HG02938 (cell line): Measurements from ENCODE around the gene CYTH3.
A peak's percentile ranks its signal among the peaks of the same experiment; 100 is the strongest.
"Not testable (repeated sequence)": the region's sequence is repeated elsewhere in the genome, so short reads cannot be mapped to it uniquely, and the experiment has no call there.

Experiments used
- ATAC-seq: cut with Tn5 transposase; IDR thresholded peaks from one replicate; pipeline ENCODE4 v1.9.1; 2021; ENCODE audit warnings: mild to moderate bottlenecking, moderate library complexity; ENCODE audit not compliant: unreplicated experiment

Gene CYTH3, protein sequence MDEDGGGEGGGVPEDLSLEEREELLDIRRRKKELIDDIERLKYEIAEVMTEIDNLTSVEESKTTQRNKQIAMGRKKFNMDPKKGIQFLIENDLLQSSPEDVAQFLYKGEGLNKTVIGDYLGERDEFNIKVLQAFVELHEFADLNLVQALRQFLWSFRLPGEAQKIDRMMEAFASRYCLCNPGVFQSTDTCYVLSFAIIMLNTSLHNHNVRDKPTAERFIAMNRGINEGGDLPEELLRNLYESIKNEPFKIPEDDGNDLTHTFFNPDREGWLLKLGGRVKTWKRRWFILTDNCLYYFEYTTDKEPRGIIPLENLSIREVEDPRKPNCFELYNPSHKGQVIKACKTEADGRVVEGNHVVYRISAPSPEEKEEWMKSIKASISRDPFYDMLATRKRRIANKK

DNA sequence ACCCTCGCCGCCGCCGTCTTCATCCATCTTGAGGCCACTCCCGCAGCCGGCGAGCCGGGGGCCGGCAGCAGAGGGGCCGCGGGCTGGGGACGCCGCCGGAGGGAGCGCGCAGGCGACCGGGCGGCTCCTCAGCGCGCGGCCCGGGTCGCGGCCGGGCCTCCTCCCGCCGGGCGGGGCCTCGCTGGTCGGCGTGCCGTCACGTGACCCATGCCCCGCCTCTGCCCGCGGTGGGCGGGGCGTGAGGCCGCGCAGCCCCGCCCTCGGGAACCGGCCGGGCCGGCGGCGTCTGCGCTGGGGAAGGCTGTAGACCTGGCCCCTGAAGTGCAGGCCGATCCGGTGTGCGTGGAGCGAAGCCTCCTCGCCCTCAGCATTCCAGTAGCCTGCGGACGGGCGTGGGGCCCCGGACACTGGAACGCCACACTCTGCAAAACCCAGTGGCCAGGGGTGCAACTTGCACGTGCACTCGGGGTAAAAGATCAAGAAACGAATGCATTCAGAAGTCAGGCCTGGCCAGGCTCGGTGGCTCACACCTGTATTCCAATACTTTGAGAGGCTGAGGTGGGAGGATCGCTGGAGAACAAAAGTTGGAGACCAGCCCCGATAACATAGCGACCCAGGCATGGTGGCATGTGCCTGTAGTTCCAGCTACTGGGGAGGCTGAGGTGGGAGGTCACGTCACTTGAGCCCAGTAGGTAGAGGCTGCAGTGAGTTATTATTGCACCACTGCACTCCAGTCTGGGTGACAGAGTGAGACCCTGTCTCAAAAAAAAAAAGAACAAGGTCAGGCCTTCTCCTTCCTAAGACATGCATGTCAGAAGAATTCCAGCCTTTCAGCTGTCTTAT lies at the start of gene CYTH3:
CYTH3 (minus strand) TSS at position 144 of the 843 bp plus-strand sequence; CDS start at position 27, 117 bp downstream.
- peak; percentile 57 for ATAC-seq

DNA sequence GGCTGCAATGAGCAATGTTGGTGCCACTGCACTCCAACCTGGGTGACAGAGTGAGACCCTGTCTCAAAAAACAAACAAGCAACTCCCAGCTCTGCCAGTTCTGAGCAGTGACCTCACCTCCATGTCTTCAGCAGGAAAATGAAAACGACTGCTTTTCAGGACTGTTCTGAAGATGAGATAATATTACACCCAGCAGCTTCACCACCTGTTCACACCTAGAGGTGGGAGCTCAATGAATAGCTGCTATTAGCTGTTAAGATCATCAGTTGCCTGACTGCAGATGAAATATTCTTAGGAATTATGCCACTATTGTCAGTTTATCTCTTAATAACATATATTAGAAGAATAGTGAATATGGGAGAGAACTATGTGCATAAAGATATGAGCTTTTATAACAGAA lies 48.4 kb upstream of the CYTH3 start:
- ATAC-seq, result no peak

DNA sequence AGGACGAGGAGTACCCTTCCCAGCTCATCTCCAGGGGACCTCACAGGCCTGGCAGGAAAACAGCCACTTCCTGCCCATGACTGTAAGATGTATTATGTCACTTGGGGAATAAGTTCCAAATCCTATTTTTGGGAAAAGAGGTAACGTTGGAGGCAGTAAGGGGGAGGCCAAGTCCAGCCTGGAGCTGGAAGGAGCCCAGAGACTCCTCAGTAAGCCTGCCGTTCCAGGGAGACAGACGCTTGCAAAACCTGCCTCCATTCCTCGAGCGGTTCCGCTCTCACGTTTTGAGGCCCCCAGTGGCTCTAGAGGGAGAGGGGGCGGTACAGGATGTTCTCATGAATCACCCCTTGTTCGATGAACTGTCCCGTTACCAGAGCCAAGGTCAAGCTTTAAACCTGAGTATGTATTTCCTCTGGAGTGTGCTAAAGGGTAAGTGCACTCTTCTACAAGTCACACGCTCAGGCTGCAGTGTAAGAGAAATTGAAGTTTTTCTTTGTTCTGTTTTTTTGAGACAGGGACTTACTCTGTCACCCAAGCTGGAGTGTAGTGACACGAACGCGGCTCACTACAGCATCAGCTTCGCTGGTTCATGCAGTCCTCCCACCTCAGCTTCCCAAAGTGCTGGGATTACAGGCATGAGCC lies 45.5 kb upstream of the CYTH3 start:
- no peak for ATAC-seq

DNA sequence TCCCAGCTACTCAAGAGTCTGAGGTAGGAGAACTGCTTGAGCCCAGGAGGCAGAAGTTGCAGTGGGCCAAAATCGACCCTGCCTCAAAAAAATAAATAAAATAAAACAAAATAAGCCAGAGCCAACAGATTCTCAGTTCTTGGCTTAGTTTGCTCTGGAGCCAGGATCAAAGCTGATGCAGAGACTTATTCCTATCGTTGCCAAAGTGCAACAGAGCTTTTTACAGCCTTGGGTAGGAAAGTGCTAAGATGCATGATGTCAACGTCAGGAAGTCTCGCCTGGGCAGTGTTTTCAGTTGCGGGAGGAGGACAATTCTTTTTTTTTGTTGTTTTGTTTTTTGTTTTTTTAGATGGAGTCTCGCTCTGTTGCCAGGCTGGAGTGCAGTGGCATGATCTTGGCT lies 43.8 kb upstream of the CYTH3 start:
- ATAC-seq, result no peak

DNA sequence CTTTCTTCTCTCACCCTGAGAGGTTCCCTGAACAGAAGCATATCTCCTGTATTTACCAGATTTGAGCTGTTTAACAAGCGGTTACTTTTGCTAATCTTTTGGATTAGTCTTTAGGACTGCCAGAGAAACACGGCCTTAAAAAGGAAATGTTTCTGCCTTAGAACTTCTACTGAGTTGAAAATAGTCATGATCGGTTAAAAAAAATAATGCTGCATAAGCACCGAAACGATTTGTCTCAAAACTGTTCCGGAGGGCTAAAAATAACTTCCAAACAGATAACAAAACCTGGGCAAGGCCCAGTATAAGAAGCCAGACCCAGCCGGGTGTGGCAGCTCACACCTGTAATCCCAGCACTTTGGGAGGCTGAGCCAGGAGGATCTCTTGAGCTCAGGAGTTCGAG lies 43.3 kb upstream of the CYTH3 start:
- no peak for ATAC-seq

DNA sequence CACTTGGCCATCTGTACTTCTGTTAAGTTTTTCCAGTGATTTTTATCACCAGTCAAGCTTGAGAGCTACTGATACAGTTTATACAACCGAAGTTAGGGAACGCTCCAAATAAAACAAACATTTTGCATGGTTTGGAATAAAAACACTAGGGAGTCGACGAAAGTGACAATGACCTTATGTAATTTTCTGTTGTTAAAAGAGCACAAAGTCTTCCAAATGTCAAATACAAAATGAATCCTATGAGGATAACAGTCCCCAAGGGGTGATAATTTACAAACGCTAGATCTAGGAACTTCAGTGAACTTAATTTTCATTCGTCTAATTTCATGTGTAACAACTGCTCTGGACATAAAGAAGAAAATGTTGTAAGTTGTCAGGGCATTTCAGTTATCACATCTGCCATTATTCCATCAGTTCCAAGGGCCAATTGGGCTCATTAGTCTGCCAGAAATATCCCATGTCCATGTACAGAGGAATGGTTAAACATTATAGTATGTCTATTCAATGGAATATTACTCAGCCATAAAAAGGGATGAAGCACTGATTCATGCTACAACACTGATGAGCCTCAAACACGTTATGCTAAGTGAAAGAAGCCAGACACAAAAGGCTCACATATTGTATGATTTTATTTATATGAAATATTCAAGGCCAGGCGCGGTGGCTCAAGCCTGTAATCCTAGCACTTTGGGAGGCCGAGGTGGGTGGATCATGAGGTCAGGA lies 38.0 kb upstream of the CYTH3 start:
- ATAC-seq, result no peak

DNA sequence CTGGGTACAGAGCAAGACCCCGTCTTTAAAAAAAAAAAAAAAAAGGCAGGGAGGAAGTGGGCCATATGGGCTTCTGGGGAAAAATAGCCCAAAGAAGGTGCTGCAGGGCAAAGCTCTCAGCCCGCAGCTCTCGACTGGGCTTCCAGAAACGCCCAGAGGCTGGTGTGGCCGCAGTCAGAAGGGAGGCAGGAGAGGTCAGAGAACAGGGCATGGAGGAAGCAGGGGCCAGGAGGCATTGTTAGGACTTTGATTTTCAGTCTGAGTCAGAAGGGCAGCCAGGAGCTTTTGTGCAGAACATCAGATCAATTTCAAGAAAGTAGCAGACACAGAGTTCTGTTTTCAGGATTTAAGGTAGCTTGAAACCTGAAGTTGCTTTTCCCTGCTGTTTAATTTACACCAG lies 35.3 kb upstream of the CYTH3 start:
- ATAC-seq, result no peak

DNA sequence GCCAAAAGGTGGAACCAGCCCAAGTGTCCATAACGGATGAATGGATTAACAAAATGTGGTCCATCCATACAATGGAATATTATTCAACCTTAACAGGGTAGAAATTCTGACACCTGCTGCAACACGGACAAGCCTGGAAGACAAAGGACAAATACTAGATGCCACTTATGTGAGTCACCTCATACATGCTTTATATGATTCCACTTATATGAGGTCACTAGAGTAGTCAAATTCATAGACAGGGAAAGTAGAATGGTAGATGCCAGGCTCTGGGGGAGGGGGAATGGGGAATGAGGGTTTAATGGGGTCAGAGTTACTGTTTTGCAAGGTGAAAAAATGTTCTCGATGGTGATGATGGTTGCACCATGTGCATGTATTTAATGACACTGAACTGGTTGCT lies 34.0 kb upstream of the CYTH3 start:
- no peak for ATAC-seq

DNA sequence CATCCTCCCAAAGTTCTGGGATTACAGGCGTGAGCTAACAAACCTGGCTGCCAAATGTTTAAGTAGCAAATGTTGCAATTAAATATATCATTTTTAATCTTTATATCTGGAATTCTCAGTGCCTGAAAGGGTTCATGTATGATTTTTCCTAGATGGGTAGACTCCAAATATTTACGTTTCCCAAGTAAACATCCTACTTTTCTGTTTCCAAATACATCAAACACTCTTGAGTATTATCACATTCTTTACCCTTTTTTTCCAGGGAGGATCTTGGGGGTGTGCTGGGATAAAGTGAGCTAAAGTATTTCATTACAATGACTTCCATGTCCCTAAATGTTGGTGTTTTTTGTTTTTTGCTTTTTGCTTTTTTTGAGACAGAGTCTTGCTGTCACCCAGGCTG lies 32.9 kb upstream of the CYTH3 start:
- ATAC-seq, result no peak

DNA sequence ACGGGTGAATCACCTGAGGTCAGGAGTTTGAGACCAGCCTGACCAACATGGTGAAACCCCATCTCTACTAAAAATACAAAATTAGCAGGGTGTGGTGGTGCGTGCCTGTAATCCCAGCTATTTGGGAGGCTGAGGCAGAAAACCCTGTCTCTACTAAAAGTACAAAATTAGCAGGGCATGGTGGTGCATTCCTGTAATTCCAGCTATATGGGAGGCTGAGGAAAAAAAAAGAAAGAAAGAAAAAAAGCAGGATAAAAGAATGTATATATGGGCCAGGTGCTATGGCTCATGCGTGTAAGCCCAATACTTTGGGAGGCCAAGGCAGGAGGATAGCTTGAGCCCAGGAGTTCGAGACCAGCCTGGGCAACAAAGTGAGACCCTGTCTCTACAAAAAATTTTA lies 29.0 kb upstream of the CYTH3 start:
- ATAC-seq, result not testable (repeated sequence)

DNA sequence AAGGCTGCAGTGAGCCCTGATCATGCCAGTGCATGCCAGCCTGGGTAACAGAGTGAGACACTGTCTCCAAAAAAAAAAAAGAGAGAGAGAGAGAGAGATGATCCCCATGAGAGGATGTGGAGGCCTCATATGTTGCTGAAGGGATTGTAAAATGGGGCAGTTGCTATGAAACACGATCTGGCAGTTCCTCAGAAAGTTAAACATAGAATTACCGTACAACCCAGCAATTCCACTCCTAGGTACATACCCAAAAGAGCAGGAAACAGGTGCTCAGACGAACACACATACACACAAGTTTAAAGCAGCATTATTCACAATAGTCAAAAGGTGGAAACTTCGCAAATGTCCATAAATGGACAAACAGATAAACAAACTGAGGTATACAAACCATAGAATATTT lies 27.4 kb upstream of the CYTH3 start:
- no peak for ATAC-seq

DNA sequence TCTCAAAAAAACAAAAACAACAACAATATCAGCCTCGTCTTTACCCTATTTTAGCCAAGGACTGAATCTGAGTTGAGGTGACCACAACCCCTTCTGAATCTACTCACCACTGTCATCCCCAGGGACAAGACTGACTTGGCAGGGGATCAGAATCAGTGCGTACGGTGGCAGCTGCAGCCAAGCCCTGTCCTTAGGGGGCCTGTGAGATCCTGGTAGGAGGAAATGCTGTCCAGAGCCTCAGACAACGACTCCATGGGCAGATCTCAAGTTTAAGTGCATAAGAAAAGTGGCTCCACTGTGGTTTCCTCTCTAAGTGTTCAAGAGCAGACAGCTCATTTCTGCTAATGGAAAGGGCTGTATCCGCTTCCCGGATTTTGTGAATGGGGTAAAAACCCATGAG lies 22.4 kb upstream of the CYTH3 start:
- no peak for ATAC-seq

DNA sequence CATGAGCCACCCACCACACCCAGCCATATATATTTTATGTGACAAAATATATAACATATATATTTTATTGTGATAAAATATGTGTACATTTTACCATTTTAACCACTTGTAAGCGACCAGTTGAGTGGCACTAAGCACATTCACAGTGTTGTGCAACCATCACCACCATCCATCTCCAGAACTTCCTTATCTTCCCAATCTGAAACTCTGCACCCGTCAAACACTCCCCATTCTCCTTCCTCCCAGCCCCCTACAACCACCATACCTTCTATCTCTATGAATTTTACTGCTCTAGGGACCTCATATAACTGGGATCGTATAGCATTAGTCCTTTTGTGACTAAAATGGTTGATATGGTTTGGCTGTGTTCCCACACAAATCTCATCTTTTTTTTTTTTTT lies 20.8 kb upstream of the CYTH3 start:
- ATAC-seq, result no peak

DNA sequence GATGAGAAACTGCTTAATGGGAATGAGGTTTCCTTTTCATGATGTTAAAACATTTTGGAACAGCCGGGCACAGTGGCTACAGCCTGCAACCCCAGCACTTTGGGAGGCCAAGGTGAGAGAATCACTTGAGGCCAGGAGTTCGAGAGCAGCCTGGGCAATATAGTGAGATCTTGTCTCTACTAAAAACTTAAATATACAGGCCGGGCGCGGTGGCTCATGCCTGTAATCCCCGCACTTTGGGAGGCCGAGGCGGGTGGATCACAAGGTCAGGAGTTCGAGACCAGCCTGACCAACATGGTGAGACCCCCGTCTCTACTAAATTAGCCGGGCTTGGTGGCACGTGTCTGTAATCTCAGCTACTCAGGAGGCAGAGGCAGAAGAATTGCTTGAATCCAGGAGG lies 19.5 kb upstream of the CYTH3 start:
- not testable (repeated sequence) for ATAC-seq

DNA sequence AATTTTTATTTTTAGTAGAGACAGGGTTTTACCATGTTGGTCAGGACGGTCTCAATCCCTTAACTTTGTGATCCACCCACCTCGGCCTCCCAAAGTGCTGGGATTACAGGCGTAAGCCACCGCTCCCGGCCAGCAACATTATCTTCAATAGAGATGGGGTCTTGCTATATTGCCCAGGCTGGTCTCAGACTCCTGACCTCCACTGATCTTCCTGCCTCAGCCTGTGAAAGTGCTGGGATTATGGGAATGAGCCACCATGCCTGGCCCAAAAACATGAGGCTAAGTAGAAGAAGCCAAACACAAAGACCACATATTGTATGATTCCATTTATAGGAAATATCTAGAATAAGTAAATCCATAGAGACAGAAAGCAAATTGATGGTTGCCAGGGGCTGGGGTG lies 19.1 kb upstream of the CYTH3 start:
- no peak for ATAC-seq

DNA sequence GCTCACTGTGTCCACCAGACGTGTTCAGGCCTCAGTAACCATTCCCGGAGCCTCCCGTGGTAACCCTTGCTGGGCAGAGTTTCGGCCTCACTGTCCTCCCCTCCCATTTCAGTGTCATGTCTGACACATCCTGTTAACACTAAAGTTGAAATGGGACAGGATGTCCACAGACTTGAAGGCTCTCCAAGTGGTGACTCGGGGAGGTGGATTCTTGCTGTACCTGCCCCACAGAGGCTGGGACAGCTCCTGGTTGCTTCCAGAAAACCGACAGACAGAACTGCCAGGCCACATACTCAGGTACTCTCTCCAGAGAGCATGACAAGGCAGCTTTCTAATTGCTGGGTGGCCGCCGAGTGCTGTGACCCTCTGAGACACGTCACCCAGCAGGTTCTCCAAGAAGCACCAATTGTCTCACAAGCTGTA lies 17.9 kb upstream of the CYTH3 start:
- no peak for ATAC-seq

DNA sequence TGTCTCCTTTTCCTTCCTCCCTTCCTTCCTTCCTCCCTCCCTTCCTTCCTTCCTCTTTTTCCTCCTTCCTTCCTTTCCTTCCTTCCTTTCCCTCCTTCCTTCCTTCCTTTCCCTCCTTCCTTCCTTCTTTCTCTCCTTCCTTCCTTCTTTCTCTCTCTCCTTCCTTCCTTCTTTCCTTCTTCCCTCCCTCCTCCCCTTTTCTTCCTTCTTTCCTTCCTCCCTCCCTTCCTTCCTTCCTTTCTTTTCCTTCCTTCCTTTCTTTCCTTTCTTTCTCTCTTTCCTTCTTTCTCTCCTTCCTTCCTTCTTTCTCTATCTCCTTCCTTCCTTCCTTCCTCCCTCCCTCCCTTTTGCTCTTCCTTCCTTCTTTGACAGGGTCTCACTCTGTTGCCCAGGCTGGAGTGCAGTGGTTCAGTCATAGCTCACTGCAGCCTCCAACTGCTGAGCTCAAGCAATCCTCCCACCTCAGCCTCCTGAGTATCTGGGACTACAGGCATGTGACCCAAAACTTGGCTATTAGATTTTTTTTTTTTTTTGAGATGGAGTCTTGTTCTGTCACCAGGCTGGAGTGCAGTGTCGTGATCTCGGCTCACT lies 15.9 kb upstream of the CYTH3 start:
- ATAC-seq, result no peak

DNA sequence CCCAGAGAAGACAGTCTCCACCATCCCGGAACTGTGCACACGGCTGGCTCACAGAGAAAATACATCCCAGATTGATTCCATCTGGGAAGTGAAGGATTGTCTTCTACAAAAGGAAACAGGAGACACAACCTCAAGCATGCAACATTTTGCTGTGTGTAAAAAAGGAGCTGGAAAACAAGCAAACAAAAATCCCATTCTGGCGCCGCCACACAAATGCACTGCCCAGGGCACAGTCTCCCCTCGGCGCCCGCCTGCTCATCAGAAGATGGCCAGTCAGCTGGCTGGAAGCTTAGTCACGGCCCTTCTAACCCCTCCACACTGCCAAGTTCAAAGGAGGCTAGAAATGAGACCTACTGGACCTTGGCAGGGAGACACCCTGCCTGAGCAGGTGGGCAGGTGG lies 14.1 kb upstream of the CYTH3 start:
- no peak for ATAC-seq

DNA sequence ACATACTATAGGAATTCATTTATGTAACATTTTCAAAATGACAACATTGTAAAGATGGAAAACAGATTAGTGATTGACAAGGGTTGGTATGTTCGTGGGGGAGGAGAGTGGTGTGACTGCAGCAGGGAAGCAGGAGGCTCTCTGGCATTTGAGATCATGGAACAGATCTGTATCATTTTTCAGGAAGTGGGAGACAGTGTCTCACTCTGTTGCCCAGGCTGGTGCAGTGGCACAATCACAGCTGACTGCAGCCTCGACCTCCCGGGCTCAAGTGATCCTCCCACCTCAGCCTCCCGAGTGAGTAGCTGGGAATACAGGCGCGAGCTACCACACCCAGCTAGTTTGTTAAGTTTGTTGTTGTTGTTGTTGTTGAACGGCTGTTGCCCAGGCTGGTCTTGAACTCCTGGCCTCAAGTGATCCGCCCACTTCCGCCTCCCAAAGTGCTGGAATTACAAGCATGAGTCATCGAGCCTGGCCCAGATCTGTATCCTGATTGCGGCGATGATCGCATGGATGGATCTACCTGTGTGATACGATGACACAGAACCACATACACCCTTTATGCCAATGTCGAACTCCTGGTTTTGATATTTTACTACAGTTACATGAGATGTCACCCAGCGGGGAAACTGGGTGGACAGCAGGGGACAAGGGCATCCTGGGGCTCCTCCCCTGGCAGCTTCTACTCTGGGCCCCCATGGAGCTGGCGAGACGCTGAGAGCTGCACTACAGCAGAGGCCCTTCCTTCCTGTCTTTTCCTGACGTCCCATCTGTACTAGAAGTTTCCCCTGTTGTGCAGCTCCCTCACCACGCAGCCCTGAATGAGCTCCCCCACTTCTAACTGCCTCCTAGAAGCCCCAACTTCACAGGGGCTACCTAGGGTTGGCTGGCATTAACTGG lies 12.3 kb upstream of the CYTH3 start:
- no peak for ATAC-seq

DNA sequence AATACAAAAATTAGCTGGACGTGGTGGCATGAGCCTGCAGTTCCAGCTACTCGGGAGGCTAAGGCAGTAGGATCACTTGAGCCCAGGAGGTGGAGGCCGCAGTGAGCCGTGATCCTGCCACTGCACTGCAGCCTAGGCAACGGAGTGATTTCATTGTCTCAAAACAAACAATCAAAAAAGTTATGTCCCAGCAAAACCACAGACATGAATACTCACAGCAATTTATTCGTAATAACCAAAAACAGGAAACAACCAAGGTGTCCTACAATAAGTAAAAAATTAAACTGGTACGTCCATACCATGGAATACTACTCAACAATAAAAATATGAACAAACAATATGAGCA lies 11.6 kb upstream of the CYTH3 start:
- no peak for ATAC-seq
